H1 (cell line): Measurements from ENCODE around the gene SPCS3. TPM values are rescaled to one million over a fixed set of nuclear protein-coding genes. Genes with fewer than 3 reads are reported as not detected.

Source experiments
- CTCF ChIA-PET: fragments of 300-600 bp; sonication (Branson Sonifier 250); formaldehyde crosslinking; loops from one replicate; lab custom pipeline; 2021; ENCODE audit not compliant: partially characterized antibody; lab: Charles Lee
- POLR2A ChIA-PET: fragments of 300-600 bp; sonication (Branson Sonifier 250); formaldehyde crosslinking; loops from one replicate; lab custom pipeline; 2021; ENCODE audit warnings: inconsistent platforms; ENCODE audit not compliant: partially characterized antibody; lab: Charles Lee
- DNase-seq, 2 experiments: peaks; one replicate each; pipeline versions ENCODE4 v3.0.0 to v3.0.0-alpha.2; 2010 to 2022; ENCODE audit warnings: low spot score in 2 of 2, low read depth in 1 of 2, mixed read lengths in 1 of 2
- FAIRE-seq: peaks from 2 replicates; lab custom pipeline; 2011; peaks lifted over from hg19 to GRCh38; lab: Jason Lieb, UNC
- H2AFZ ChIP-seq: 2 replicates; pipeline ENCODE4 v1.8.1; 2012; ENCODE audit warnings: low read length, inconsistent platforms
- H2AK5ac ChIP-seq: 2 replicates; pipeline ENCODE4 v1.6.1; 2013; ENCODE audit warnings: low read depth, low read length
- H2BK120ac ChIP-seq: replicated peaks from 2 replicates; pipeline ENCODE3; 2013; ENCODE audit warnings: low read depth, low read length, inconsistent platforms
- H2BK12ac ChIP-seq: 2 replicates; pipeline ENCODE4 v1.6.1; 2013; ENCODE audit warnings: low read depth, low read length
- H2BK15ac ChIP-seq: 2 replicates; pipeline ENCODE4 v1.6.1; 2013; ENCODE audit warnings: low read length
- H2BK20ac ChIP-seq: 2 replicates; pipeline ENCODE4 v1.6.1; 2013; ENCODE audit warnings: low read length
- H2BK5ac ChIP-seq: 2 replicates; pipeline ENCODE4 v1.6.1; 2013; ENCODE audit warnings: low read depth, low read length
- H3K14ac ChIP-seq: 2 replicates; pipeline ENCODE4 v1.6.1; 2013; ENCODE audit warnings: inconsistent platforms; ENCODE audit not compliant: insufficient read length
- H3K18ac ChIP-seq: 2 replicates; pipeline ENCODE4 v1.6.1; 2013; ENCODE audit warnings: low read length; ENCODE audit errors: extremely low read depth
- H3K23ac ChIP-seq: 2 replicates; pipeline ENCODE4 v1.6.1; 2013; ENCODE audit warnings: inconsistent platforms; ENCODE audit not compliant: insufficient read length
- H3K23me2 ChIP-seq: 2 replicates; pipeline ENCODE4 v1.6.1; 2013; ENCODE audit warnings: low read depth, low read length
- H3K27ac ChIP-seq: 2 replicates; pipeline ENCODE4 v1.6.1; 2011; ENCODE audit warnings: low read depth, low read length, inconsistent platforms
- H3K27me3 ChIP-seq, 4 experiments: replicated peaks in 1 of 4; 1 replicate in 1 of 4; 2 replicates in 3 of 4; pipeline versions ENCODE4 v1.6.1 to v1.8.1; 2011 to 2013; ENCODE audit warnings: low read length in 3 of 4, mild to moderate bottlenecking in 3 of 4, inconsistent platforms in 2 of 4, mixed read lengths in 2 of 4, moderate library complexity in 1 of 4; ENCODE audit not compliant: control insufficient read depth in 3 of 4, insufficient read depth in 3 of 4; ENCODE audit errors: extremely low read depth in 1 of 4
- H3K36me3 ChIP-seq, 4 experiments: 2 replicates each; pipeline versions ENCODE4 v1.6.1 to v1.8.1; 2011 to 2013; ENCODE audit warnings: mild to moderate bottlenecking in 4 of 4, low read length in 3 of 4, moderate library complexity in 2 of 4, control low read depth in 1 of 4, inconsistent platforms in 1 of 4; ENCODE audit not compliant: insufficient read depth in 4 of 4, control insufficient read depth in 2 of 4
- H3K4ac ChIP-seq: replicated peaks from 2 replicates; pipeline ENCODE3; 2013; ENCODE audit warnings: low read length, low read depth, mixed read lengths, inconsistent platforms; ENCODE audit not compliant: insufficient read length
- H3K4me1 ChIP-seq, 4 experiments: replicated peaks in 1 of 4; 1 replicate in 1 of 4; 2 replicates in 3 of 4; pipeline versions ENCODE4 v1.6.1 to v1.8.1; 2011 to 2013; ENCODE audit warnings: low read length in 3 of 4, inconsistent platforms in 2 of 4, mixed read lengths in 1 of 4; ENCODE audit not compliant: insufficient read depth in 4 of 4, control insufficient read depth in 3 of 4
- H3K4me2 ChIP-seq, 2 experiments: 2 replicates each; pipeline versions ENCODE4 v1.6.1 to v1.8.1; 2011 to 2013; ENCODE audit warnings: low read depth in 2 of 2, low read length in 2 of 2, control low read depth in 1 of 2, inconsistent platforms in 1 of 2, mild to moderate bottlenecking in 1 of 2; ENCODE audit not compliant: insufficient read depth in 1 of 2
- H3K4me3 ChIP-seq, 4 experiments: fragments of 200-600, 300-600 bp in 1 of 4; sonication (generic), shearing (Covaris generic), sonication (Bioruptor Twin) in 1 of 4; 2 replicates each; pipeline versions ENCODE4 v1.5.1 to v1.8.1; 2011 to 2016; ENCODE audit warnings: low read length in 4 of 4, low read depth in 3 of 4, control low read depth in 2 of 4, inconsistent platforms in 2 of 4, mild to moderate bottlenecking in 2 of 4, mixed read lengths in 1 of 4, moderate library complexity in 1 of 4; ENCODE audit not compliant: insufficient read depth in 2 of 4; ENCODE audit errors: extremely low read depth in 1 of 4
- H3K56ac ChIP-seq: replicated peaks from 2 replicates; pipeline ENCODE3; 2013; ENCODE audit warnings: low read depth, mild to moderate bottlenecking, mixed read lengths, low read length, inconsistent platforms; ENCODE audit not compliant: insufficient read length
- H3K79me1 ChIP-seq: 2 replicates; pipeline ENCODE4 v1.6.1; 2013; ENCODE audit warnings: low read depth, low read length, control low read depth
- H3K79me2 ChIP-seq, 2 experiments: 2 replicates each; pipeline versions ENCODE4 v1.6.1 to v1.8.1; 2012 to 2013; ENCODE audit warnings: low read length in 2 of 2, mild to moderate bottlenecking in 2 of 2, inconsistent platforms in 1 of 2; ENCODE audit not compliant: insufficient read depth in 2 of 2, control insufficient read depth in 1 of 2
- H3K9ac ChIP-seq, 4 experiments: replicated peaks in 1 of 4; 1 replicate in 1 of 4; 2 replicates in 3 of 4; pipeline versions ENCODE4 v1.6.1 to v1.8.1; 2011 to 2013; ENCODE audit warnings: low read depth in 3 of 4, low read length in 3 of 4, control low read depth in 2 of 4, mild to moderate bottlenecking in 2 of 4, moderate library complexity in 2 of 4, inconsistent platforms in 1 of 4; ENCODE audit errors: extremely low read depth in 1 of 4
- H3K9me3 ChIP-seq, 2 experiments: 2 replicates each; pipeline versions ENCODE4 v1.6.1 to v1.8.1; 2012 to 2013; ENCODE audit warnings: mild to moderate bottlenecking in 2 of 2, moderate library complexity in 2 of 2, control low read depth in 1 of 2, inconsistent platforms in 1 of 2, low read depth in 1 of 2, low read length in 1 of 2, mixed read lengths in 1 of 2; ENCODE audit not compliant: insufficient read depth in 2 of 2
- H4K20me1 ChIP-seq, 2 experiments: replicated peaks in 1 of 2; 2 replicates each; pipeline versions ENCODE3 to v1.8.1; 2011 to 2013; ENCODE audit warnings: inconsistent platforms in 2 of 2, low read length in 2 of 2, mild to moderate bottlenecking in 1 of 2; ENCODE audit not compliant: insufficient read depth in 2 of 2, control insufficient read depth in 1 of 2
- H4K5ac ChIP-seq: 2 replicates; pipeline ENCODE4 v1.6.1; 2013; ENCODE audit warnings: low read length, low read depth, mixed read lengths, inconsistent platforms; ENCODE audit not compliant: insufficient read length
- H4K8ac ChIP-seq: 2 replicates; pipeline ENCODE4 v1.8.0; 2013; ENCODE audit warnings: mild to moderate bottlenecking, moderate library complexity, low read length, inconsistent platforms; ENCODE audit not compliant: insufficient read depth; ENCODE audit errors: extremely low read depth
- H4K91ac ChIP-seq: replicated peaks from 2 replicates; pipeline ENCODE3; 2013; ENCODE audit warnings: low read length, mixed read lengths, inconsistent platforms; ENCODE audit not compliant: insufficient read length
- BCL11A ChIP-seq, 2 experiments: IDR thresholded peaks; one replicate each; pipeline ENCODE4 v1.6.1; 2011; ENCODE audit warnings: low read depth in 2 of 2, low read length in 2 of 2, mild to moderate bottlenecking in 2 of 2
- CREB1 ChIP-seq: IDR thresholded peaks from 2 replicates; pipeline ENCODE4 v1.6.1; 2012; ENCODE audit warnings: inconsistent platforms
- HDAC2 ChIP-seq, 2 experiments: fragments of 300-600 bp in 1 of 2; sonication (generic) in 1 of 2; IDR thresholded peaks; 2 replicates each; pipeline ENCODE4 v1.6.1; 2011 to 2012; ENCODE audit warnings: low read depth in 2 of 2, low read length in 2 of 2, mild to moderate bottlenecking in 2 of 2, moderate library complexity in 2 of 2, borderline replicate concordance in 1 of 2, inconsistent platforms in 1 of 2
- HDAC6 ChIP-seq: IDR thresholded peaks from one replicate; pipeline ENCODE4 v1.7.1; 2012; ENCODE audit warnings: low read depth, mild to moderate bottlenecking, inconsistent platforms, low read length, moderate library complexity
- NANOG ChIP-seq: IDR thresholded peaks from 2 replicates; pipeline ENCODE4 v1.6.1; 2011; ENCODE audit warnings: low read length, low read depth, mild to moderate bottlenecking, inconsistent platforms; ENCODE audit not compliant: insufficient read depth, poor library complexity, severe bottlenecking
- POLR2AphosphoS5 ChIP-seq: IDR thresholded peaks from 2 replicates; pipeline ENCODE4 v1.6.1; 2011; ENCODE audit warnings: low read depth, low read length
- RAD21 ChIP-seq, 2 experiments: IDR thresholded peaks in 1 of 2; conservative IDR thresholded peaks in 1 of 2; 2 replicates each; pipeline ENCODE4 v1.6.1; 2011; ENCODE audit warnings: low read depth in 2 of 2, low read length in 2 of 2, improper control_type of control experiment in 1 of 2, inconsistent platforms in 1 of 2, mild to moderate bottlenecking in 1 of 2, moderate library complexity in 1 of 2
- TCF12 ChIP-seq: IDR thresholded peaks from 2 replicates; pipeline ENCODE4 v1.6.1; 2011; ENCODE audit warnings: low read depth, mild to moderate bottlenecking, low read length
- polyA plus RNA-seq, 7 experiments: library from polyadenylated mRNA; depleted of rRNA in 3 of 7; stranded (reverse) in 5 of 7; unstranded in 2 of 7; fragments of >200 nt in 5 of 7; fragments of 200-250 nt in 2 of 7; gene quantifications; 1 replicate in 5 of 7; 2 replicates in 1 of 7; 4 replicates in 1 of 7; pipeline versions ENCODE4 v1.2.1 to v1.2.3, GENCODE V29; 2011 to 2013; ENCODE audit warnings: missing spikeins in 2 of 7, mixed read lengths in 2 of 7
- total RNA-seq: library from RNA; stranded (reverse); fragmentation: NEBNext Ultra II Directional; extraction: Animal tissue kit (Norgen Biotek cat#: 25700); gene quantifications from 2 replicates; pipeline ENCODE4 v1.2.1, GENCODE V29; 2021
- TF ChIP-seq, protein P1 (sequence below), 3 experiments: IDR thresholded peaks; 1 replicate in 2 of 3; 2 replicates in 1 of 3; pipeline versions ENCODE4 v1.5.1 to v1.6.1; 2011; ENCODE audit warnings: low read length in 3 of 3, mild to moderate bottlenecking in 3 of 3, inconsistent platforms in 2 of 3, low read depth in 1 of 3, moderate library complexity in 1 of 3; ENCODE audit not compliant: insufficient read depth in 1 of 3; ENCODE audit errors: control extremely low read depth in 1 of 3
- TF ChIP-seq, protein P2 (sequence below): IDR thresholded peaks from 2 replicates; pipeline ENCODE4 v1.6.1; 2012; ENCODE audit warnings: inconsistent platforms

The SPCS3 gene
- total and polyA plus RNA-seq, 2 of the 8 experiments (the other 6 are each of a cell fraction or from before 2014, with no cell fraction given): 18.4 to 117 TPM

DNA sequence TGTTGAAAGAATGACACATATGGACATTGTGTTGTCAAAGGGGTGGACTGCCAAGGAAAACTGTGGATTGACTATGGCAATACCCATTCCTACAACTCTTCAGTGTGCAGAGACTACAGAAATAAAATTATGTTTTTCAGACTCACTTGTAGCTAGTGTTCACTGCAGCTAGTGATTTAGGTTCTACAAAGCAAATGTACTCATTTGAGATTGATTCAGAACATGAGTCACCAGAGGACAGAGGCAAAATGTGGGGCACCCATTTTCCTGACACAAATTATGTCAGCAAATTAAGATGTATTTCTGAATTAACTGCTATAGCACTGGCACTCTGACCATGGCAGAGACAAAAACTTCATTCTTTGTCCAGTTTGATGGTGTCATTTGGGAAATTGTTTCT is 40.7 kb downstream of the SPCS3 start:
- Histone ChIP-seq H2AFZ (no peak overlapping the region), H3K4ac (no peak overlapping the region), H3K4me2 (no peak overlapping the region), H3K79me1 (no peaks in the 10 kb centered on the region), H3K18ac (no peak overlapping the region), H4K20me1 (no peaks in the 10 kb centered on the region), H3K14ac (no peak overlapping the region), H3K27ac (no peak overlapping the region), H3K79me2 (no peaks in the 10 kb centered on the region), H2BK12ac (no peak overlapping the region), H2BK20ac (no peak overlapping the region), H3K9me3 (peaks cover 0 to 3% of the 10 kb centered on the region in 2 experiments; a peak in 1 of 4 replicates), H3K56ac (no peak overlapping the region), H4K91ac (no peak overlapping the region), H3K9ac (no peak overlapping the region), H2BK15ac (no peak overlapping the region), H2AK5ac (no peak overlapping the region), H4K5ac (no peak overlapping the region), H3K23ac (no peak overlapping the region), H2BK5ac (no peak overlapping the region), H3K4me3 (no peak overlapping the region), H3K27me3 (no peaks in the 10 kb centered on the region), H3K4me1 (peaks cover 4 to 10% (median 7%) of the 10 kb centered on the region in 4 experiments; a peak in 4 of 7 replicates), H4K8ac (no peak overlapping the region), H3K23me2 (no peaks in the 10 kb centered on the region), H2BK120ac (no peak overlapping the region), H3K36me3 (peaks cover 0 to 3% (median 0%) of the 10 kb centered on the region in 4 experiments; a peak in 1 of 8 replicates)
- POLR2A ChIA-PET: no interaction called here
- CTCF ChIA-PET: no interaction called here
- FAIRE-seq: no peak
- DNase-seq: no peak
- no peak for TF ChIP-seq TCF12
- TF ChIP-seq POLR2AphosphoS5: no peak
- TF ChIP-seq, protein P1, sequence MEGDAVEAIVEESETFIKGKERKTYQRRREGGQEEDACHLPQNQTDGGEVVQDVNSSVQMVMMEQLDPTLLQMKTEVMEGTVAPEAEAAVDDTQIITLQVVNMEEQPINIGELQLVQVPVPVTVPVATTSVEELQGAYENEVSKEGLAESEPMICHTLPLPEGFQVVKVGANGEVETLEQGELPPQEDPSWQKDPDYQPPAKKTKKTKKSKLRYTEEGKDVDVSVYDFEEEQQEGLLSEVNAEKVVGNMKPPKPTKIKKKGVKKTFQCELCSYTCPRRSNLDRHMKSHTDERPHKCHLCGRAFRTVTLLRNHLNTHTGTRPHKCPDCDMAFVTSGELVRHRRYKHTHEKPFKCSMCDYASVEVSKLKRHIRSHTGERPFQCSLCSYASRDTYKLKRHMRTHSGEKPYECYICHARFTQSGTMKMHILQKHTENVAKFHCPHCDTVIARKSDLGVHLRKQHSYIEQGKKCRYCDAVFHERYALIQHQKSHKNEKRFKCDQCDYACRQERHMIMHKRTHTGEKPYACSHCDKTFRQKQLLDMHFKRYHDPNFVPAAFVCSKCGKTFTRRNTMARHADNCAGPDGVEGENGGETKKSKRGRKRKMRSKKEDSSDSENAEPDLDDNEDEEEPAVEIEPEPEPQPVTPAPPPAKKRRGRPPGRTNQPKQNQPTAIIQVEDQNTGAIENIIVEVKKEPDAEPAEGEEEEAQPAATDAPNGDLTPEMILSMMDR (IDR thresholded peaks at IDR 0.05; ENCODE audit: control extremely low read depth in 1 of 3, insufficient read depth in 1 of 3, low read depth in 1 of 3, low read length in 3 of 3): no peak
- TF ChIP-seq RAD21 (IDR thresholded peaks at IDR 0.05 in 1 of 2, conservative IDR thresholded peaks at IDR 0.05 in 1 of 2; ENCODE audit: low read depth in 2 of 2, low read length in 2 of 2): no peak
- TF ChIP-seq HDAC6: no peak
- TF ChIP-seq HDAC2 (IDR thresholded peaks at IDR 0.05; ENCODE audit: borderline replicate concordance in 1 of 2, low read depth in 2 of 2, low read length in 2 of 2): no peak
- TF ChIP-seq BCL11A (IDR thresholded peaks at IDR 0.05; ENCODE audit: low read depth in 2 of 2, low read length in 2 of 2): no peak
- no peak for TF ChIP-seq CREB1
- TF ChIP-seq NANOG: no peak
- TF ChIP-seq, protein P2, sequence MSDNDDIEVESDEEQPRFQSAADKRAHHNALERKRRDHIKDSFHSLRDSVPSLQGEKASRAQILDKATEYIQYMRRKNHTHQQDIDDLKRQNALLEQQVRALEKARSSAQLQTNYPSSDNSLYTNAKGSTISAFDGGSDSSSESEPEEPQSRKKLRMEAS: no peak
